GM10248 (cell line): ENCODE results near the gene RXRA.

ENCODE experiments used
- CTCF ChIA-PET: fragments of 300-600 bp; sonication (Branson Sonifier 250); formaldehyde crosslinking; extraction: SDS; loops from one replicate; lab custom pipeline; 2021; ENCODE audit warnings: antibody characterized with exemption; lab: Yijun Ruan, JAX
- POLR2A ChIA-PET: fragments of 350-650 bp; sonication (Branson Sonifier 250); formaldehyde crosslinking; extraction: SDS; loops from one replicate; lab custom pipeline; 2020; ENCODE audit warnings: antibody characterized with exemption; lab: Yijun Ruan, JAX
- DNase-seq: peaks from one replicate; pipeline ENCODE4 v3.0.0; 2012; ENCODE audit errors: extremely low spot score
- CTCF ChIP-seq: IDR thresholded peaks from 2 replicates; pipeline ENCODE4 v1.5.1; 2012; ENCODE audit warnings: mild to moderate bottlenecking, low read depth; ENCODE audit errors: extremely low read depth, missing control alignments, control extremely low read depth

The RXRA gene

GRCh38 chr9:134367061-134367460 lies 40.8 kb downstream of the RXRA start:
- ChIA-PET POLR2A (no interaction called here), CTCF (interaction anchor here (1.1 kb wide), 1 partner anchor 76 kb away, joined by 3 read pairs; no protein-coding TSS in a partner anchor)
- no peak for TF ChIP-seq CTCF
- DNase-seq, result no peak

GRCh38 chr9:134367791-134368490 lies 41.7 kb downstream of the RXRA start:
- CTCF ChIA-PET, result interaction anchor here (1.1 kb wide), 1 partner anchor 75 kb away, joined by 3 read pairs; no protein-coding TSS in a partner anchor
- no peak for DNase-seq
- no peak for TF ChIP-seq CTCF
- POLR2A ChIA-PET, result no interaction called here

GRCh38 chr9:134368571-134368970 lies 42.3 kb downstream of the RXRA start:
- DNase-seq, result no peak
- ChIA-PET POLR2A (no interaction called here), CTCF (no interaction called here)
- TF ChIP-seq CTCF, result no peak

- CTCF ChIA-PET, result interaction anchor here (1.4 kb wide), 1 partner anchor 34 kb away, joined by 3 read pairs; no protein-coding TSS in a partner anchor
- POLR2A ChIA-PET, result no interaction called here
- no peak for TF ChIP-seq CTCF
- no peak for DNase-seq
Observed at GRCh38 chr9:134369416-134370212, 43.4 kb downstream of the RXRA start.

GRCh38 chr9:134370213-134370492 lies 43.9 kb downstream of the RXRA start:
- ChIA-PET POLR2A (no interaction called here), CTCF (interaction anchor here (1.4 kb wide), 1 partner anchor 34 kb away, joined by 3 read pairs; no protein-coding TSS in a partner anchor)
- DNase-seq, result no peak
- TF ChIP-seq CTCF, result no peak

GRCh38 chr9:134370638-134371037 lies 44.4 kb downstream of the RXRA start:
- ChIA-PET CTCF (interaction anchor here (1.4 kb wide), 1 partner anchor 35 kb away, joined by 3 read pairs; no protein-coding TSS in a partner anchor), POLR2A (no interaction called here)
- TF ChIP-seq CTCF, result no peak
- no peak for DNase-seq
